Heart left ventricle (tissue), 16 donors: ENCODE measurements around the gene WDR73. TPM values are rescaled to one million over a fixed set of nuclear protein-coding genes. Genes with fewer than 3 reads are reported as not detected.
A peak's percentile ranks its signal among the peaks of the same experiment; 100 is the strongest.

Experiments used
- ATAC-seq, 4 donors: fragments of 200-7000 bp; cut with Tn5 transposase; one replicate each; pipeline ENCODE4 v1.9.1; 2020 to 2022; ENCODE audit warnings: moderate library complexity in 4 of 4, mild to moderate bottlenecking in 3 of 4, moderate number of reproducible peaks in 1 of 4
- DNase-seq, 5 donors: peaks; one replicate each; pipeline ENCODE4 v3.0.0-alpha.2; 2020
- H3K27ac ChIP-seq, 12 donors: fragments of 200-600 bp; sonication (generic) in 4 of 12; one replicate each; pipeline versions ENCODE4 v1.5.0 to v1.8.0; 2016 to 2022; ENCODE audit warnings: mild to moderate bottlenecking in 2 of 12
- H3K27me3 ChIP-seq, 9 donors: fragments of 200-600 bp; sonication (generic) in 2 of 9; one replicate each; pipeline versions ENCODE4 v1.5.1 to v1.8.0; 2016 to 2022; ENCODE audit warnings: mild to moderate bottlenecking in 3 of 9
- H3K36me3 ChIP-seq, 9 donors: fragments of 200-600 bp; sonication (generic) in 2 of 9; one replicate each; pipeline versions ENCODE4 v1.5.0 to v1.8.0; 2018 to 2022; ENCODE audit warnings: mild to moderate bottlenecking in 2 of 9
- H3K4me1 ChIP-seq, 12 donors: fragments of 200-600 bp; sonication (generic) in 4 of 12; one replicate each; pipeline versions ENCODE4 v1.5.0 to v1.8.0; 2016 to 2022; ENCODE audit warnings: mild to moderate bottlenecking in 3 of 12
- H3K4me3 ChIP-seq, 12 donors: fragments of 200-600 bp; sonication (generic) in 4 of 12; one replicate each; pipeline versions ENCODE4 v1.5.0 to v1.8.0; 2017 to 2022; ENCODE audit warnings: mild to moderate bottlenecking in 9 of 12, moderate library complexity in 4 of 12
- H3K9me3 ChIP-seq, 12 donors: fragments of 200-600 bp; sonication (generic) in 4 of 12; one replicate each; pipeline versions ENCODE4 v1.5.0 to v1.8.0; 2016 to 2022; ENCODE audit warnings: mild to moderate bottlenecking in 1 of 12
- CTCF ChIP-seq, 12 donors: fragments of 200-600 bp; sonication (generic) in 4 of 12; IDR thresholded peaks; one replicate each; pipeline versions ENCODE4 v1.5.0 to v1.8.0; 2018 to 2022; ENCODE audit warnings: antibody characterized with exemption in 12 of 12, mild to moderate bottlenecking in 5 of 12
- POLR2A ChIP-seq, 2 donors: fragments of 450-650 bp; IDR thresholded peaks; one replicate each; pipeline ENCODE4 v1.6.1; 2017; ENCODE audit warnings: antibody characterized with exemption in 2 of 2, mild to moderate bottlenecking in 2 of 2, moderate library complexity in 2 of 2
- WGBS, 4 donors: extraction: QIAGEN DNeasy Blood & Tissue Kit in 2 of 4; methylation state at CpG; one replicate each; pipeline versions ENCODE4 v1.1.5 to v1.1.7; 2013 to 2018; 5-methylcytosine and 5-hydroxymethylcytosine counted together
- intact Hi-C, 10 donors: fragments of 100-400 bp; cut with DNase I; formaldehyde crosslinking; loops; one replicate each; pipeline versions ENCODE4 v1.11.1 to v1.14.2; 2022
- polyA plus RNA-seq, 2 donors: library from polyadenylated mRNA; stranded (reverse); fragments of 200-250 nt; gene quantifications; one replicate each; pipeline ENCODE4 v1.2.3, GENCODE V29; 2013
- total RNA-seq, 9 donors: library from RNA; depleted of rRNA in 2 of 9; stranded (reverse); fragments of >200 nt in 2 of 9; fragmentation: NEBNext Ultra II Directional in 3 of 9; extraction: Animal tissue kit (Norgen Biotek cat#: 25700) in 3 of 9; gene quantifications; one replicate each; pipeline versions ENCODE4 v1.1.0 to v1.2.4, GENCODE V29; 2016 to 2023
- donor health status: ischemic (EF 13 %, LVEDD 7.1; RV severe dilation, severe dysfunction).
- donor health status: healthy with polysubstance abuse.
- donor health status: DM: no; HTN: yes; CAD: no.
- donor health status: DM: no; HTN: no; CAD: no.
- donor health status: ischemic (EF 25% LVEDD 6.9; RV normal size, moderate dysfunction).
- donor health status: ischemic (EF 25% LVEDD 5.7; RV mildly dilated, moderate dysfunction).
- donor health status: healthy.
- donor health status: DM: yes; HTN: yes; CAD: no.
- donor health status: ischemic (EF 35%, LVEDD 5.7; RV mildly dilated, moderate dysfunction).
- donor health status: nonischemic (EF 11% LVEDD 7.7; RV severe dilation, severe dysfunction).
- donor health status: DM: yes; HTN: yes; CAD: no.
- donor health status: PGD.
- donor health status: ischemic (EF 29% LVEDD 5.4; RV normal size, mild dysfunction).
- donor health status: nonischemic (EF 23%, LVEDD 6.1; RV moderate dilation, normal function).

The WDR73 gene
- total and polyA plus RNA-seq, 11 donors, result 8.7 to 22.2 (median 13.9) TPM

GRCh38 chr15:84654689-84655453, 788 bp upstream of the WDR73 start:
- peak overlapping the region; percentile 6 to 94 (median 88) for H3K27ac ChIP-seq
- WGBS, 4 donors, result 6 to 8% (median 7%) methylated on average over 18 to 19 of the region's 19 CpGs
- peak overlapping the region; percentile 48 to 89 (median 80) for H3K4me3 ChIP-seq
- intact Hi-C loops, result loop anchor here (1.0 to 10.0 kb wide), 20 partner anchors 22 to 280 kb away; partner anchors contain the start of genes ALPK3 (in 4 of the 10), SEC11A (in 3 of the 10), ZSCAN2 (in 3 of the 10) and ZNF592 (in 2 of the 10)
- H3K27me3 ChIP-seq, result no peaks in the 10 kb centered on the region
- TF ChIP-seq POLR2A (IDR thresholded peaks at IDR 0.05) (no peak), CTCF (IDR thresholded peaks at IDR 0.05) (peak; percentile 41 to 74 (median 64))
- peaks cover 0 to 69% (median 42%) of the 10 kb centered on the region in 12 donors for H3K4me1 ChIP-seq
- peak; percentile 26 to 62 (median 41) for ATAC-seq
- peaks cover 0 to 30% (median 28%) of the 10 kb centered on the region in 9 donors for H3K36me3 ChIP-seq
- no peaks in the 10 kb centered on the region for H3K9me3 ChIP-seq
- peak; percentile 76 to 87 (median 82) for DNase-seq

DNA sequence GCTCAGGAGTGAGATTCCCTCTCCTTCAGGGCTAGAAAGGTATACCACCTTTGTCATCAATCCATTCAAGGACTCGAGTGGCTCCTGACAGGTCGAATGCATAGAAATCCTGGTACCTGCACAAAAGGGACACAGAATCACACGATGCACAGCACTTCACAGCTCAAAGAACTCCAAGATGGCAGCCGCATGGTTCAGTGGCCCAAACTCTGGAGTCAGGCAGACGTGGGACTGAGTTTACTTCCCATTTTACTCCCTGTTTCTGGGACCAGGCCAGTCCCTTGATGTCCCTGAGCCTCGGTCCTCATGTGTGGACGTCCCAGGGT, 536 bp downstream of the WDR73 start:
- 21 to 30% (median 26%) methylated on average over 7 of the region's 7 CpGs for WGBS, 4 donors
- Histone ChIP-seq H3K9me3 (no peaks in the 10 kb centered on the region), H3K4me1 (peaks cover 0 to 78% (median 47%) of the 10 kb centered on the region in 12 donors), H3K27me3 (no peaks in the 10 kb centered on the region), H3K4me3 (peak overlapping the region; percentile 48 to 89 (median 80)), H3K27ac (peak overlapping the region; percentile 11 to 94 (median 88)), H3K36me3 (peaks cover 0 to 43% (median 41%) of the 10 kb centered on the region in 9 donors)
- no peak for TF ChIP-seq CTCF (IDR thresholded peaks at IDR 0.05)
- no peak for TF ChIP-seq POLR2A (IDR thresholded peaks at IDR 0.05)
- no peak for DNase-seq
- ATAC-seq, result peak in 2 of 4 donors; percentile 0 to 4
- intact Hi-C loops, result loop anchor here in 8 of 10 donors (2.0 to 10.0 kb wide), 11 partner anchors 19 to 281 kb away; partner anchors contain the start of genes SEC11A (in 3 of the 8), ZSCAN2 (in 2 of the 8), ALPK3 (in 1 of the 8) and ZNF592 (in 1 of the 8)

- H3K4me3 ChIP-seq, result no peak overlapping the region
- 89 to 95% (median 92%) methylated on average over 2 of the region's 2 CpGs for WGBS, 4 donors
- peak overlapping the region in 4 of 12 donors; percentile 5 to 53 (median 34) for H3K27ac ChIP-seq
- ATAC-seq (no peak), DNase-seq (no peak)
- intact Hi-C loops, result loop anchor here in 8 of 10 donors (5.0 to 10.0 kb wide), 10 partner anchors 47 to 285 kb away; partner anchors contain the start of genes SEC11A (in 3 of the 8), ZSCAN2 (in 3 of the 8), ALPK3 (in 1 of the 8) and ZNF592 (in 1 of the 8)
- no peaks in the 10 kb centered on the region for H3K9me3 ChIP-seq
- H3K4me1 ChIP-seq, result peaks cover 0 to 54% (median 37%) of the 10 kb centered on the region in 12 donors
- H3K27me3 ChIP-seq, result no peaks in the 10 kb centered on the region
- no peak for TF ChIP-seq CTCF (IDR thresholded peaks at IDR 0.05)
- TF ChIP-seq POLR2A (IDR thresholded peaks at IDR 0.05), result no peak
- H3K36me3 ChIP-seq, result peaks cover 0 to 81% (median 80%) of the 10 kb centered on the region in 9 donors
These were observed 4.4 kb downstream of the WDR73 start for GRCh38 chr15:84649706-84650105.

DNA sequence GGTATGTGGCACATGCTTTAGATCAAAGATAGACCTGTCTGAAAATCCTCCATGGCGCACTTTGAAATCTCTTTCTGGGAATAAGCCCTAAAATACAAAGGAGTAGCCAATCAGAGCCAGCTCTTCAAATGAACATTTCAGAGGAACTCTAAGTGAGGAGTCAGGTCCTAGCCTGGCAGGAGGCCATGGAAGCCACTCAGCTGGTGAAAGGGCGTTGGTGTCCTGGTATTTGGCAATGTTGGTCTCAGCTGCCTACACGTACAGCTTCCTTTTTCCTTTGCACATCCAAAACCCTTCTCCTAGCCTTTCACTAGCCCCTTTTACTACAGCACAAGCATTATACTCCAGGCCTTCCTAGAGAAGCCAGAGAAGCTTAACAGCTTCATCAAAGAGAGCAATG, 5.5 kb downstream of the WDR73 start:
- H3K4me1 ChIP-seq, result peaks cover 0 to 47% (median 33%) of the 10 kb centered on the region in 12 donors
- peak in 4 of 5 donors; percentile 33 to 80 (median 71) for DNase-seq
- H3K4me3 ChIP-seq, result no peak overlapping the region
- H3K36me3 ChIP-seq, result peaks cover 0 to 93% (median 91%) of the 10 kb centered on the region in 9 donors
- WGBS, 4 donors, result 58 to 69% (median 62%) methylated on average over 3 of the region's 3 CpGs
- intact Hi-C loops, result loop anchor here in 1 of 10 donors (5.0 kb wide), 1 partner anchor 46 kb away; the partner anchor contains the start of gene ZSCAN2
- TF ChIP-seq POLR2A (IDR thresholded peaks at IDR 0.05) (no peak), CTCF (IDR thresholded peaks at IDR 0.05) (no peak)
- no peaks in the 10 kb centered on the region for H3K27me3 ChIP-seq
- H3K27ac ChIP-seq, result peak overlapping the region in 7 of 12 donors; percentile 5 to 53 (median 20)
- peak in 3 of 4 donors; percentile 48 to 56 (median 54) for ATAC-seq
- H3K9me3 ChIP-seq, result no peaks in the 10 kb centered on the region
